Stimulated activated CD4-positive, alpha-beta T cell treated with anti-CD3 and anti-CD28 coated beads, Interleukin-12 subunit alpha, Interleukin-12 subunit beta, amount 100 ng/mL, for 4 hours (primary cell): ENCODE data around the gene CRYL1.
"Not testable (repeated sequence)": the region's sequence is repeated elsewhere in the genome, so short reads cannot be mapped to it uniquely, and the experiment has no call there.

Source experiments
- DNase-seq: peaks from one replicate; pipeline ENCODE4 v3.0.0-alpha.2; 2020

CRYL1 gene

GRCh38 chr13:20442798-20443381 lies 82.8 kb downstream of the CRYL1 start:
- no peak for DNase-seq

- DNase-seq = no peak
These were observed 83.3 kb downstream of the CRYL1 start for GRCh38 chr13:20442375-20442774.

GRCh38 chr13:20441879-20442278 lies 83.8 kb downstream of the CRYL1 start:
- no peak for DNase-seq

GRCh38 chr13:20441056-20441455 lies 84.6 kb downstream of the CRYL1 start:
- DNase-seq = no peak

- DNase-seq = no peak
These were observed 86.4 kb downstream of the CRYL1 start for GRCh38 chr13:20439261-20439660.

- DNase-seq = no peak
These were observed 86.9 kb downstream of the CRYL1 start for GRCh38 chr13:20438801-20439200.

- DNase-seq = no peak
These were observed 89.2 kb downstream of the CRYL1 start for GRCh38 chr13:20436505-20436904.

- no peak for DNase-seq
These were observed 89.9 kb downstream of the CRYL1 start for GRCh38 chr13:20435616-20436368.

GRCh38 chr13:20434210-20434609 lies 91.4 kb downstream of the CRYL1 start:
- not testable (repeated sequence) for DNase-seq

GRCh38 chr13:20431687-20432384 lies 93.8 kb downstream of the CRYL1 start:
- DNase-seq = no peak

- DNase-seq = no peak
These were observed 94.6 kb downstream of the CRYL1 start for GRCh38 chr13:20431080-20431479.

GRCh38 chr13:20430296-20430695 lies 95.4 kb downstream of the CRYL1 start:
- DNase-seq = no peak

- DNase-seq = no peak
These were observed 96.0 kb downstream of the CRYL1 start for GRCh38 chr13:20429682-20430081.

- DNase-seq = no peak
These were observed 96.7 kb downstream of the CRYL1 start for GRCh38 chr13:20428666-20429644.

GRCh38 chr13:20426766-20427448 lies 98.8 kb downstream of the CRYL1 start:
- DNase-seq = no peak

- DNase-seq = no peak
These were observed 99.8 kb downstream of the CRYL1 start for GRCh38 chr13:20425819-20426219.

- DNase-seq = no peak
These were observed 100.7 kb downstream of the CRYL1 start for GRCh38 chr13:20424949-20425348.

GRCh38 chr13:20424559-20424852 lies 101.2 kb downstream of the CRYL1 start:
- DNase-seq = no peak

GRCh38 chr13:20422362-20422761 lies 103.3 kb downstream of the CRYL1 start:
- no peak for DNase-seq

- DNase-seq = no peak
These were observed 104.7 kb downstream of the CRYL1 start for GRCh38 chr13:20420938-20421337.

- DNase-seq = no peak
These were observed 106.7 kb downstream of the CRYL1 start for GRCh38 chr13:20418953-20419352.

- DNase-seq = no peak
These were observed 109.4 kb downstream of the CRYL1 start for GRCh38 chr13:20416223-20416745.
